GM21526 (cell line): ENCODE measurements around the gene MCF2L2.

Experiments
- ATAC-seq: cut with Tn5 transposase; IDR thresholded peaks from one replicate; pipeline ENCODE4 v1.9.1; 2021; ENCODE audit warnings: moderate library complexity; ENCODE audit not compliant: unreplicated experiment, low FRiP score

Gene MCF2L2

GRCh38 chr3:183278479-183279088 lies 149.8 kb downstream of the MCF2L2 start:
- ATAC-seq = no peak

GRCh38 chr3:183277260-183277659 lies 151.2 kb downstream of the MCF2L2 start:
- no peak for ATAC-seq

GRCh38 chr3:183275937-183276336 lies 152.5 kb downstream of the MCF2L2 start:
- ATAC-seq = no peak

GRCh38 chr3:183275418-183275817 lies 153.0 kb downstream of the MCF2L2 start:
- no peak for ATAC-seq

GRCh38 chr3:183274609-183275008 lies 153.8 kb downstream of the MCF2L2 start:
- no peak for ATAC-seq

GRCh38 chr3:183272791-183273190 lies 155.6 kb downstream of the MCF2L2 start:
- no peak for ATAC-seq

- ATAC-seq = no peak
These were observed 156.3 kb downstream of the MCF2L2 start for GRCh38 chr3:183272142-183272541.

- ATAC-seq = no peak
These were observed 158.1 kb downstream of the MCF2L2 start for GRCh38 chr3:183270344-183270743.

GRCh38 chr3:183269345-183269744 lies 159.1 kb downstream of the MCF2L2 start:
- no peak for ATAC-seq

GRCh38 chr3:183268366-183268765 lies 160.1 kb downstream of the MCF2L2 start:
- no peak for ATAC-seq

GRCh38 chr3:183267140-183267539 lies 161.3 kb downstream of the MCF2L2 start:
- ATAC-seq = no peak

- no peak for ATAC-seq
These were observed 162.0 kb downstream of the MCF2L2 start for GRCh38 chr3:183266454-183266853.

GRCh38 chr3:183265834-183266417 lies 162.5 kb downstream of the MCF2L2 start:
- no peak for ATAC-seq

- ATAC-seq = no peak
These were observed 163.2 kb downstream of the MCF2L2 start for GRCh38 chr3:183265157-183265642.

GRCh38 chr3:183264268-183264667 lies 164.2 kb downstream of the MCF2L2 start:
- ATAC-seq = no peak

- no peak for ATAC-seq
These were observed 165.5 kb downstream of the MCF2L2 start for GRCh38 chr3:183262875-183263378.

- no peak for ATAC-seq
These were observed 167.2 kb downstream of the MCF2L2 start for GRCh38 chr3:183261151-183261724.

GRCh38 chr3:183260167-183260904 lies 168.1 kb downstream of the MCF2L2 start:
- ATAC-seq = no peak

GRCh38 chr3:183259621-183260020 lies 168.8 kb downstream of the MCF2L2 start:
- ATAC-seq = no peak

GRCh38 chr3:183259087-183259486 lies 169.3 kb downstream of the MCF2L2 start:
- no peak for ATAC-seq

- ATAC-seq = no peak
These were observed 173.1 kb downstream of the MCF2L2 start for GRCh38 chr3:183255348-183255730.
